DMS 273 treated with DMSO at 0.1 percent for 48 hours (cell line): ENCODE measurements around the gene EFEMP1.

ENCODE experiments used
- DNase-seq: peaks from one replicate; lab custom pipeline; 2025; lab: John Stamatoyannopoulos, UW

EFEMP1 gene

GRCh38 chr2:55932843-55933242 is 9.3 kb upstream of the EFEMP1 start:
- no peak for DNase-seq

DNA sequence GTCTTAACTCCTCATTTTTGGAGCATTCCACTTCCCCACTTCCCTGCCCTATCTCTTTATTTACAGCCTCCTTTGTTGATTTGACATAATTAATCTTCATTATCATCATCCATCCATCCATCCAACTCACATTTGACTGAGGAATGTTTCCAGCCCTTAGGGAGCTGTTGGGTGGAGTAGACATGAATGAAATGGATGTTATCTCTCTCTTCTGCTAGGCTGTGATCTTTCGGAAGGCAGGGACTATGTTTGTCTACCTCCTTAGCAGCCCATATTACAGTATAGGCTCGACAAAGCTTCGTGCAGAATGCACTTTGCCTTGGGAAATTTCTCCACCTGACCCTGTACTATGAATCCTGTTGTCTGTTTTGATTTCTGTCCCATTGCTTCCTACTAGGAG is 7.7 kb upstream of the EFEMP1 start:
- no peak for DNase-seq

GRCh38 chr2:55929476-55929875 is 5.9 kb upstream of the EFEMP1 start:
- DNase-seq: no peak

- no peak for DNase-seq
Measured at GRCh38 chr2:55926974-55927373, 3.4 kb upstream of the EFEMP1 start.

DNA sequence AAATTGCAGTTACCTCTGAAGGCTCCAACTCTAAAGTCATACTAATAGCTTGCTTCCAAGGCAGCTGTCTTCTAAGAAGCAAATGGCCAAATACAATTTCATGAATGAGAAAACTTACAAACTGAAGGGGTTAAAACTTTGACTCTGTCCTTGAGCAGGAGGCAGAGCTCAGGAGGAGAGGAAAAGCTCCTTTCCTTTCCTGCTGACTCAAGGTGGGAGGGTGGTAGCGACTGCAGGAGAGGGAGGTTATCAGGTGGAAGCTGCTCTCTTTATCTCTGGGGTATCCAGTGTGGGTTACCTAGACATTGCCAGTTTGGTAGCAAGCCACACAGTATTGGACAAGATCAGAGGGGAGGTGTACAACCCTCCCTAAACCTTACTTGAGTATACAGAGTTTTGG is 2.7 kb upstream of the EFEMP1 start:
- no peak for DNase-seq

DNA sequence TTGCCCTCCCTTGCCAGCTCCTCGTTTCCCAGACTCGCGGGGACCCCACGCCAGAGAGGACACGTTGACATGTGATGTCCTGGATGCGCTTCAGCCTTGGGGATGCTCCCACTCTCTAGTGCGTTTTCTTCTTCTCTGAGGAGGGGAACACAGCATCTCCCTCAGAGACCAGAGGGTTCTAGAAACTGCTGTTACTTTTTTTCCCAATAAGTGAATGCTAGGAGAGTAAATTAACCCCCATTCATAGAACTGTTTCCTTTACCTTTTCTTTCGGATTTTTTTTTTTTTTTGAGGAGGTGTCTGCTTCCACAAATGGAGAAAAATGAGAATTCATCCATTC is 370 bp upstream of the EFEMP1 start:
- no peak for DNase-seq

DNA sequence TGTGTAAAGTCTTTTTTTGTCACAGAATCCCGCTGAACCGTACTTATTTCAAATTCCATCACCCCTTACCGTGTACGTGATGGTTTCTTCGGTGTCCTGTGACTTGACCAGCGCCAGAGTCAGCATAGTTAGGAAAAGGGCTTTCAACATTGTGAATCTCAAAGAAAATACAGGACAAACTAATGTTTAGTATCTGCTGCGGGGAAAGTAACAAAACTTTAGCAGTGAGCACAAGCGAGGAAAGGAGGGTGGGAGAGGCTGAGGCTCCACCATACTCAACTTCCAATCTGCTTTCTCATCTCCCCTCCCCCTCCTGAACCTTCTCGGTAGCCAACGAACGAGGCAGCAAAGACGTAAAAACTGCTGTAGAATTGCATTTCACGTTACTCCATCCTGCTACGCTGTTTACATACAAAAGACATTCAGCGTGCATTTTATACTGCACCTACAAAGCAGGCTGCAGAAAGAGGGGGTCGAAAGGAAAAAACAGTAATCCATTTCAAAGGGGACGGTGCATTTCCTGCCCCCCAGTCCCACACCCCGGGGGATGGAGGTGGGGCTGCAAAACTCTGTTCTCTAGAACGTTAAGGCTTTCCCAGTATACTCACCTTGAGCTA is 1.2 kb downstream of the EFEMP1 start:
- no peak for DNase-seq

GRCh38 chr2:55919574-55919973 is 4.0 kb downstream of the EFEMP1 start:
- DNase-seq: no peak

DNA sequence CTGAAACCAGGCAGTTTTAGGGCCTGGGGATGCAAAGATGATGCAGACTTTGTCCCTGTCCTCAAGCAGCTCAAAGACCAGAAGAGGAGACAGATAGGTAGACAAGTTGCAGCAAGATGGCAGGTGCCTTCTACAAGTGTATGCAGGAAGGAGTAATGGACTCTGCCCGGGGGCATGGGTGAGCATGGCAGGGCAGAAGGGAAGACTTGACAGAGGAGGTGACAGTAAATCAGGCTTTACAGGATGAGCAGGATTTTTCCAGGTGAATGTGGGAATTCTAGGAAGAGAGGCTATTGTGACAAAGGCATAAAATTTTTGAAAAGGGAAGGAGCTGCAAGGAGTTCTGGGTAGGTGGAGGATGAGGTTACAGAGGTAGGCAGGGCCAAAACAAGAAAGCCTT is 4.7 kb downstream of the EFEMP1 start:
- no peak for DNase-seq

- DNase-seq: no peak
Measured at GRCh38 chr2:55917713-55918390, 5.7 kb downstream of the EFEMP1 start.

GRCh38 chr2:55917117-55917516 is 6.5 kb downstream of the EFEMP1 start:
- no peak for DNase-seq

DNA sequence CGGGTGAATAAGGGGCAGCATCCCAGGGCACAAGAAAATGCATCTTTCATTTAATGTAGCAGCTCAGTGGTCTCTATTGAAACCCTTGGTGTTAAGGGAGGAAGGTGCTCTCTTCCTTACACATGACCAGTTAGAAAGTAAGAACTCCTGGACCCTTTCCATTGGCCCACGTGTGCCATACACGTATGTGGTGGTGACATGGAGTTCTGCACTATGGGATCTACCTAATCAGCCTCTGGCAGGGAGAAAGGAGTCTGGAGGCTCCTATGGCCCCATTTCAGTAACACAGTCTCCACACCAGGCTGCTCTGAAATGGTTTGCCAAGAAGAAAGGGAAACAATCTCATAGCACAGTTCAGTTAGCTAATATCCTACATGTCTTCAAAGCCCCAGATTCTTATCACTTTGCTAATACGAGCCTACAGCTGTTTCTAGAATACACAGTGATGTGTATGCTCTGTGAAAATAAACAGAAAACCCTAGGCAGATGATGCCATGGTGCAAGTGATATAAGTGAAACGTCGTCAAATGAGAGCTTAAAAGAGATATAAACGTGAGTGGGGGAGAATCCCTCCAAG is 7.0 kb downstream of the EFEMP1 start:
- no peak for DNase-seq

DNA sequence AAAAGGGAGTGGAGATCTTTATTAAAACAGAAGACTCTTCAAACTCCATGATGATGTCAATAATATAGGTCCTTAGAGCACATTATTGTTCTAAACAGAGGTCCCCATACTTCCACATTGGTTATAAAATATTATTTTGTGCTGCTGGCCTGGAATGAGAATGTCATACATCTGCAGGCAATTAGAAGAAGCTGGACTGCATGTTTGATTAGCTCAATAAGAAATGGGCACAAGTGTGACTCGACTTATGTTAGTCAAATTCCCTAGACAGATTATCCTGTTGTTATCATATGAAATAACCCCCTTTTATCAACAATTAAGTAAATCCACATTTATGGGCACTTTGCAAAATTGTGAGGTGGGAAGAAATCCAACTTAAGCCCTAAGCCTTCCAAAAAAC is 8.8 kb downstream of the EFEMP1 start:
- DNase-seq: no peak

DNA sequence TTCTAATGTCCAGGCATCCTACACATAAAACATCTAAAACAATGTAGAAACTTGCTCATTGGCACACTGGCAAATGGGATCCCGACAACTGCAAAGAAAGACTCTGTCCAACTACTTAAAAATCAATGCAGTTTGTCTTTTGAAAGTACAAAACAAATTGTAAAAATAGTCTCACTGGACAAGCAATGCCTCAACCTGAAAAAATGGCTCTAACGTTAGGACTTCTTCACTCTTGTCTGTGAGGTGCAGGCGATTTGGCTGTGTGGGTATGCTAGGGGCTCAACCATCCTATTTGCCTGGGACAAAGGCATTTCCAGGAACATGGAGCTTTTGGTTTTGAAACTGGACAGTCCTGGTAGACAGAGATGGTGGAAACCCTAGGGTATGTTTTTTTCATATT is 10.7 kb downstream of the EFEMP1 start:
- no peak for DNase-seq

DNA sequence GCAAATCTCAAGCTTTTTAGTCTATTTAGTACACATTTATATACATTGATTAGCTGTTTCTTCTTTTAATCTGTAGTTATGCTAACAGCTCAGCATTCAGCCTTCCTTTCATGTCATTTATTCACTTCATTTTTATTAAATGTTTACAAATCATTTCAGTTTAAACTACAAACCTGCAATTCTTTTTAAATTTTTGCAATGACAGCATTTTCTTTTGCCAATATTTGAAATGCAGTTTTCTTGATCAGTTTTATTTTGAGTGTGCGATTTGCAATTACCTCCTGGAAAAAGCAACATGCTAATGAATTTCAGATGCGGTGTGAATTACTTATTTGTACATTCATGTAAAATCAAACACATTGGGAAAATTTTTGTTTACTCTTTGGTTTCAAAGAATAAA is 13.5 kb downstream of the EFEMP1 start:
- DNase-seq: no peak

DNA sequence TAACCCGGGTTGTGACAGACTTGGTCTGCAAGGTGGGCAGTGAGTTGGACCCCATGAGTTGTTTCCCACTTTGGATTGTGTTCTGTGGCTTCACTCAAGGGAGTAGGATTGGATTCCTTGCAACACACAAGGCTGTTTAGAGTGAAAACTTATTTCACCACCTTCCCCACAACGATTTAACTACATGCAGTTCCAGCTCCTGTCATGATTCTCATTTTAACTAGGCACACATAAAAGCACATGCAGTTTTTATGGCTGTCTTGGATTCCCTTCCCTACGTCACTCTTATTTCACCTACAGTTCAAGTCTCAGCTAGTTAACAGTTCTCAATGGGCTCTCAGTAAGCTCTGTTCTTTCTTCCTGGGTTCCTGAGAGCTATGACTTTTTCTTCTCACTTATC is 15.9 kb downstream of the EFEMP1 start:
- DNase-seq: no peak

- no peak for DNase-seq
Measured at GRCh38 chr2:55906993-55907392, 16.6 kb downstream of the EFEMP1 start.

GRCh38 chr2:55903727-55904126 is 19.9 kb downstream of the EFEMP1 start:
- DNase-seq: no peak

- DNase-seq: no peak
Measured at GRCh38 chr2:55902971-55903370, 20.6 kb downstream of the EFEMP1 start.

GRCh38 chr2:55902429-55902828 is 21.2 kb downstream of the EFEMP1 start:
- DNase-seq: no peak

DNA sequence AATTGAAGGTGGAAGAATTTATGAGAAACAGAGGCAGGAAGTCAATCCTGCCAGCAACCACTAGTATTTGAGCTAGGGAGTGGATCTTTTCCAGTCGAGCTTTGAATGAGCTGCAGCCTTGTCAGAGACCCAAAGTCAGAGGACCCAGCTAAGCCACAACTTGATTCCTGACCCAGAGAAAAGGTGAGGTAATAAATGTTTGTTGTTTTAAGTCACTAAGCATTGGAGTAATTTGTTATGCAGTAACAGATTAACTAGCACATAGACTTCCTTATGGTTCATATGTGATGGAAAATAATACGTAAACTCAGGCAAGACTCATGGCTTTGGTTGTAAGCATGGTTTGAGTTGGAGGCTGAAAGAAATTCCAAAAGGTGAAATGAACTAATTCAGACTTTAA is 21.6 kb downstream of the EFEMP1 start:
- no peak for DNase-seq

GRCh38 chr2:55901322-55901721 is 22.3 kb downstream of the EFEMP1 start:
- no peak for DNase-seq

DNA sequence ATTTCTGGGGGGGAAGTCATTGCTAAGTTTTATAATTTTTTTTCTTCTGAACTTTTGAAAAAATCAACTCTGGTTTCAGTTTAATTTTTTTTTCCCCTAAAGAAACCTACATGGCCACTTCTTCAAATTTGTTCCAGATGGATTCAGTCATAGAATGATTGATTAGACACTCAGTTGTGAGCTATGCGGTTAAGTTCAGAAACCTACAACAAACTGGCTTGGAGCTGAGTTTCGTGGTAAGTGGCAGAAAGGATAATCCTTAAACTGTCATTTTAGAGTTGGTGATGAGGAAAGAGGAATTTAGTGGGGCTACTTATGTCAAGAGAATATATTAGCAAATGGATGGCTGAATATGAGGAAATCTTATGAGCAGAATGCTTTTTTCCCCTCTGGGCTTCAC is 23.7 kb downstream of the EFEMP1 start:
- DNase-seq: no peak
